ENCODE results near the gene PARP1. TPM values are rescaled to one million over a fixed set of nuclear protein-coding genes. Genes with fewer than 3 reads are reported as not detected.

Gene PARP1
- total RNA-seq, 1 donor from 2014 or later, result 86.3 TPM

DNA sequence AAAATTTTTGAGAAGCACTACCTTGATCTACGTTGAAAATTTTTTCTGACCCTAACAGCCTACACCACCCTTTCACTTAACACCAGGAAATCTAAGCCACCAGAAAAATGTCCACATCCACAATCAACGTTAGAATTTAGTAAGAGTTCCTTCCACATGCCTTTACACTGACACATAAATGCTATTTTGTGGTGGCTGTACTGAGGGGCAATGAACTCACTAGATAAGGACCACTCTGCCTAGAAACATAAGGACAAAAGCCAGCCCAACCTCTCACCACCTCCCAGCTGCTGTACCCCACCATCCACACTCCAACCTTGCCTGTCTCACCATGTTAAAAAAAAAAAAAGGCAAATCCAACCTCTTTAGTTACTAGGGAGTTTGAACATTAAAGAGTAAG, 29.8 kb downstream of the PARP1 start:
- DNase-seq (ENCODE audit: extremely low spot score, unreplicated experiment), result no peak
- Mint-ChIP-seq H3K36me3 (ENCODE audit: unreplicated experiment) (peaks cover 73% of the 10 kb centered on the region), H3K4me1 (ENCODE audit: unreplicated experiment) (no peaks in the 10 kb centered on the region), H3K27ac (ENCODE audit: unreplicated experiment) (no peak overlapping the region), H3K9me3 (ENCODE audit: unreplicated experiment) (no peaks in the 10 kb centered on the region), H3K4me3 (ENCODE audit: unreplicated experiment) (no peak overlapping the region), H3K27me3 (ENCODE audit: unreplicated experiment) (no peaks in the 10 kb centered on the region)
- TF ChIP-seq, protein P1, sequence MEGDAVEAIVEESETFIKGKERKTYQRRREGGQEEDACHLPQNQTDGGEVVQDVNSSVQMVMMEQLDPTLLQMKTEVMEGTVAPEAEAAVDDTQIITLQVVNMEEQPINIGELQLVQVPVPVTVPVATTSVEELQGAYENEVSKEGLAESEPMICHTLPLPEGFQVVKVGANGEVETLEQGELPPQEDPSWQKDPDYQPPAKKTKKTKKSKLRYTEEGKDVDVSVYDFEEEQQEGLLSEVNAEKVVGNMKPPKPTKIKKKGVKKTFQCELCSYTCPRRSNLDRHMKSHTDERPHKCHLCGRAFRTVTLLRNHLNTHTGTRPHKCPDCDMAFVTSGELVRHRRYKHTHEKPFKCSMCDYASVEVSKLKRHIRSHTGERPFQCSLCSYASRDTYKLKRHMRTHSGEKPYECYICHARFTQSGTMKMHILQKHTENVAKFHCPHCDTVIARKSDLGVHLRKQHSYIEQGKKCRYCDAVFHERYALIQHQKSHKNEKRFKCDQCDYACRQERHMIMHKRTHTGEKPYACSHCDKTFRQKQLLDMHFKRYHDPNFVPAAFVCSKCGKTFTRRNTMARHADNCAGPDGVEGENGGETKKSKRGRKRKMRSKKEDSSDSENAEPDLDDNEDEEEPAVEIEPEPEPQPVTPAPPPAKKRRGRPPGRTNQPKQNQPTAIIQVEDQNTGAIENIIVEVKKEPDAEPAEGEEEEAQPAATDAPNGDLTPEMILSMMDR (IDR thresholded peaks at IDR 0.05), result no peak

DNA sequence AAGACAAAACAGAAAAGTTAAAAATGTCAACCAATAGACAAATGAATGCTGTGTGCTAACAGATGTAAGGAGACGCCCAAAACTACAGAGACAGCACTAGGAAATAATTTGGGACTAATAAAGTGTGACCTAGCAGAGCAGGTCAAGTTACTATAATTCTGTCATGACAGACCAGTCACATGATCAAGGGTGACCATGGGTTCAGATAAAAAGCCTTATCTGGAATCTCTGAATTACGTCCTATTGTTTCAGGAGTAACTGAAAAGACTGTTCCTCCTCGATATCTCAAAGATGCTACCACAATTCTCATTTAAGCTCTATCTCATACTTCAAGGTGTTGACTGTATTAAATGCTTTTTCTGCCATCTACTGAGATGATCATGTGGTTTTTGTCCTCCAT, 31.6 kb downstream of the PARP1 start:
- no peak for DNase-seq (ENCODE audit: extremely low spot score, unreplicated experiment)
- Mint-ChIP-seq H3K27ac (ENCODE audit: unreplicated experiment) (no peak overlapping the region), H3K27me3 (ENCODE audit: unreplicated experiment) (no peaks in the 10 kb centered on the region), H3K9me3 (ENCODE audit: unreplicated experiment) (no peaks in the 10 kb centered on the region), H3K36me3 (ENCODE audit: unreplicated experiment) (peaks cover 80% of the 10 kb centered on the region), H3K4me1 (ENCODE audit: unreplicated experiment) (no peaks in the 10 kb centered on the region), H3K4me3 (ENCODE audit: unreplicated experiment) (no peak overlapping the region)
- TF ChIP-seq, protein P1 (IDR thresholded peaks at IDR 0.05), result no peak

DNA sequence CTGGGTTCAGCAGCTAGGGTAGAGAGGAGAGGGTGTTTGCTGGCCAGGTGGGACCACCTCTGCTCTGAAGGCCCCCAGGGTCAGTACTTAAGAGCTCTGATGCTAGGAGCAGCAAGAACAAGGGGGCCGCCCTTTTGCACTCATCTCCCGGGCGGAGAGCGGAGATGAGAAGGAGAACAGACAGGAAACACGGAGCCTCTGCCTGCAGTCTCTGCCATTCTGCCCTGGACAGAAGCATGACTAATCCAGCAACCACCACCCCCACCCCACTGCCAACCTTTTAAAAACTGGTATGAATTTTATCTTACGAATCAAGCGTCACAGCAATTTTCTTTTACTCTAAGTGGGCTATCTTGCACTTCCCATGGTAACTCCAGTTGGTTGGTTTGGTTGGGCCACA, 34.5 kb downstream of the PARP1 start:
- no peak for DNase-seq (ENCODE audit: extremely low spot score, unreplicated experiment)
- Mint-ChIP-seq H3K4me1 (ENCODE audit: unreplicated experiment) (no peaks in the 10 kb centered on the region), H3K27ac (ENCODE audit: unreplicated experiment) (no peak overlapping the region), H3K9me3 (ENCODE audit: unreplicated experiment) (no peaks in the 10 kb centered on the region), H3K4me3 (ENCODE audit: unreplicated experiment) (no peak overlapping the region), H3K27me3 (ENCODE audit: unreplicated experiment) (no peaks in the 10 kb centered on the region), H3K36me3 (ENCODE audit: unreplicated experiment) (peaks cover 65% of the 10 kb centered on the region)
- TF ChIP-seq, protein P1 (IDR thresholded peaks at IDR 0.05), result no peak

DNA sequence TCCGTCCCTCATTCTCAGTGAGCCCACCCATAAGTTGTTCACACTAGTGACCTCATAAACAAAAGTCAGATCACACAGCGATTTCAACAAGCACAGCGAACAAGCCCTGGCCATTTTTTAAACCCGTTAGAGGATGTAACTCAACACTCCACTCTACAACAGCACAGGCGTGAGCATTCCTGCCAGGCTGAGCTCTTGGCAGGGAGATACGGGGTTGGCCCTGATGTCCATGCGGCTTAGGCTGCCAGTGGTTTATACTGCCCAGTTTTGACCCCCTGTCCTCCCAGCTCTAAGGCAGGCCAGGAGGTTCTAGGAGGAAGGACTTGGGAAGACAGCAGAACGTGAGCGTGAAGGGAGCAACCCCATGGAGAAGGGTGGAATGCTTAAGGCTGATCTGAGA, 35.0 kb downstream of the PARP1 start:
- Mint-ChIP-seq H3K27ac (ENCODE audit: unreplicated experiment) (no peak overlapping the region), H3K9me3 (ENCODE audit: unreplicated experiment) (no peaks in the 10 kb centered on the region)
- TF ChIP-seq, protein P1 (IDR thresholded peaks at IDR 0.05), result no peak

DNA sequence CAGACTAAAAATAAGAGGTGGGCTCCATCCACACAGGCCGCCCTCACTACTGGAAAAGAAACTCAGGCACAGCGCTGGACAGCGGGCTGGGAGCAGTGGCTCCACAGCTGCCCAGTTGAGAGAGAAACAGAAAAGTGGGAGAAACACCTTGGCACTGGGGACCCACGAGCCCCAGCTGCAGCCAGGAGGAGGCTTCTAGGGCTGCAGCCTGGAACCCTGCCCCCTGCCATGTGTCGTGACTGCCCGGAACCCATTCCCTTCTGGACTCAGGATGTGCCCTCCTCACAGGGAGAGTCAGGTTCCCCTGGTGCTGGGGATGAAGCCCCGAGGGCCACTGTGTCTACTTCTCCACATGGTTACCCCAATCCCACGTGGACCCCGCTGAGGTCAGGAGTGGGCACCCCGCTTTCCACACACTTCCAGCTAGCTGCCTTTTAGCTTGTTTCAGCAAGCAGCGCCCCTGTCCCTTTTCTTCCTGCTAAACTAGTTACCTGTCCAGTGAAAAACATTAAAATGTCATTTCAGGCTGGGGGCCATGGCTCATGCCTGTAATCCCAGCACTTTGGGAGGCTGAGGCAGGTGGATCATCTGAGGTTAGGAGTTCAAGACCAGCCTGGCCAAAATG, 35.9 kb downstream of the PARP1 start:
- Mint-ChIP-seq H3K27me3 (ENCODE audit: unreplicated experiment) (no peaks in the 10 kb centered on the region), H3K4me1 (ENCODE audit: unreplicated experiment) (no peaks in the 10 kb centered on the region)

More for the DNA sequence above, 35.0 kb downstream of the PARP1 start:
- Mint-ChIP-seq H3K4me3 (ENCODE audit: unreplicated experiment) (no peak overlapping the region), H3K27me3 (ENCODE audit: unreplicated experiment) (no peaks in the 10 kb centered on the region), H3K4me1 (ENCODE audit: unreplicated experiment) (no peaks in the 10 kb centered on the region), H3K36me3 (ENCODE audit: unreplicated experiment) (peaks cover 63% of the 10 kb centered on the region)
- DNase-seq (ENCODE audit: extremely low spot score, unreplicated experiment), result no peak

More for the DNA sequence above, 35.9 kb downstream of the PARP1 start:
- Mint-ChIP-seq H3K4me3 (ENCODE audit: unreplicated experiment) (no peak overlapping the region), H3K36me3 (ENCODE audit: unreplicated experiment) (peaks cover 63% of the 10 kb centered on the region), H3K27ac (ENCODE audit: unreplicated experiment) (no peak overlapping the region), H3K9me3 (ENCODE audit: unreplicated experiment) (no peaks in the 10 kb centered on the region)
- no peak for DNase-seq (ENCODE audit: extremely low spot score, unreplicated experiment)
- TF ChIP-seq, protein P1 (IDR thresholded peaks at IDR 0.05), result no peak
